ENCODE measurements around the gene STMN3.

The STMN3 gene

DNA sequence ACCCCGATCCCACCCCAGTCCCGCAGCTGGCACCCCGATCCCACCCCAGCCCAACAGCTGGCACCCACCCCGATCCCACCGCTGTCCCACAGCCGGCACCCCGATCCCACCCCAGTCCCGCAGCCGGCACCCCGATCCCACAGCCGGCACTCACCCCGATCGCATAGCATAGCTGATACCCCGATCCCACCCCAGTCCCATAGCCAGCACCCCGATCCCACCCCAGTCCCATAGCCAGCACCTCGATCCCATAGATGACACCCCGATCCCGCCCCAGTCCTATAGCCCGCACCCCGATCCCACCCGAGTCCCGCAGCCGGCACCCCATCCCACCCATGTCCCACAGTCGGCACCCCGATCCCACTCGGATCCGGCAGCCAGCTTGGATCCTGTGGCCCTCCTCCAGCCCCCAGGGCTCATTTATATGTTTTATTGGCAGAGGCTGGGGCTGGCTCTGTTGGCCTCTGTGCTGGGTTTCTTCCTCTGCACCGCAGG is 25.4 kb downstream of the STMN3 start:
- TF ChIP-seq, protein P1, sequence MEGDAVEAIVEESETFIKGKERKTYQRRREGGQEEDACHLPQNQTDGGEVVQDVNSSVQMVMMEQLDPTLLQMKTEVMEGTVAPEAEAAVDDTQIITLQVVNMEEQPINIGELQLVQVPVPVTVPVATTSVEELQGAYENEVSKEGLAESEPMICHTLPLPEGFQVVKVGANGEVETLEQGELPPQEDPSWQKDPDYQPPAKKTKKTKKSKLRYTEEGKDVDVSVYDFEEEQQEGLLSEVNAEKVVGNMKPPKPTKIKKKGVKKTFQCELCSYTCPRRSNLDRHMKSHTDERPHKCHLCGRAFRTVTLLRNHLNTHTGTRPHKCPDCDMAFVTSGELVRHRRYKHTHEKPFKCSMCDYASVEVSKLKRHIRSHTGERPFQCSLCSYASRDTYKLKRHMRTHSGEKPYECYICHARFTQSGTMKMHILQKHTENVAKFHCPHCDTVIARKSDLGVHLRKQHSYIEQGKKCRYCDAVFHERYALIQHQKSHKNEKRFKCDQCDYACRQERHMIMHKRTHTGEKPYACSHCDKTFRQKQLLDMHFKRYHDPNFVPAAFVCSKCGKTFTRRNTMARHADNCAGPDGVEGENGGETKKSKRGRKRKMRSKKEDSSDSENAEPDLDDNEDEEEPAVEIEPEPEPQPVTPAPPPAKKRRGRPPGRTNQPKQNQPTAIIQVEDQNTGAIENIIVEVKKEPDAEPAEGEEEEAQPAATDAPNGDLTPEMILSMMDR (conservative IDR thresholded peaks at IDR 0.05; ENCODE audit: low read depth, low read length), result no peak
- DNase-seq (ENCODE audit: low read depth), result no peak

DNA sequence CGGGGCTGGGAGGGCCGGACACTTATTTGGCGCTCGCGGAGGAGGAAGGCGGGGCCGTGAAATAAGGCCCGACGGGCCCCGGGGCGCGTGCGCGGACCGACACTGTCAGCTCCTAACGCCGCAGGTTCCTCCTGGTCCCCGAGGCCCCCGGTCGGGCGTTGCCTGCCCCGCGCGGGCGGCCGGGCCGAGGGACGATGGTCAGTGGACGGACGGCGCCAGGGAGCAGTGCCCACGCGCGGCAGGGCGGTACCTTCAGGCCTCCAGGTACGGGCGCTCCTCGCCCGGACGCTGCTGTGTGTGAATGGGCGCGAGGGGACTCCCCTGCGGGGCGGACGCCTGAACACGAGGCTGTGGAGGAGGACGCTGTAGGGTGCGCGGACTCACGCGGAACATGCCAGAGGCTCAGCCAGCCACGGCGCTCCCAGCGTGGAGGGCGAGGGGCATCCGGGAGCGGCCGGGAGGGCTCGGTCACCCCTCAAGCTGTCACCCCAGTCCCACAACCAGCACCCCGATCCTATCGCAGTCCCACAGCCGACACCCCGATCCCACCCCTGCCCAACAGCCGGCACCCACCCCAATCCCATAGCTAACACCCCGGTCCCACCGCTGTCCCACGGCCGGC is 26.0 kb downstream of the STMN3 start:
- TF ChIP-seq, protein P1 (conservative IDR thresholded peaks at IDR 0.05; ENCODE audit: low read depth, low read length), result no peak
- H3K4me3 ChIP-seq (ENCODE audit: low read depth, low read length), result peak overlapping the region; percentile 89
- peak; percentile 96 for DNase-seq (ENCODE audit: low read depth)

More for the DNA sequence above, 25.4 kb downstream of the STMN3 start:
- H3K4me3 ChIP-seq (ENCODE audit: low read depth, low read length), result peak overlapping the region; percentile 89

DNA sequence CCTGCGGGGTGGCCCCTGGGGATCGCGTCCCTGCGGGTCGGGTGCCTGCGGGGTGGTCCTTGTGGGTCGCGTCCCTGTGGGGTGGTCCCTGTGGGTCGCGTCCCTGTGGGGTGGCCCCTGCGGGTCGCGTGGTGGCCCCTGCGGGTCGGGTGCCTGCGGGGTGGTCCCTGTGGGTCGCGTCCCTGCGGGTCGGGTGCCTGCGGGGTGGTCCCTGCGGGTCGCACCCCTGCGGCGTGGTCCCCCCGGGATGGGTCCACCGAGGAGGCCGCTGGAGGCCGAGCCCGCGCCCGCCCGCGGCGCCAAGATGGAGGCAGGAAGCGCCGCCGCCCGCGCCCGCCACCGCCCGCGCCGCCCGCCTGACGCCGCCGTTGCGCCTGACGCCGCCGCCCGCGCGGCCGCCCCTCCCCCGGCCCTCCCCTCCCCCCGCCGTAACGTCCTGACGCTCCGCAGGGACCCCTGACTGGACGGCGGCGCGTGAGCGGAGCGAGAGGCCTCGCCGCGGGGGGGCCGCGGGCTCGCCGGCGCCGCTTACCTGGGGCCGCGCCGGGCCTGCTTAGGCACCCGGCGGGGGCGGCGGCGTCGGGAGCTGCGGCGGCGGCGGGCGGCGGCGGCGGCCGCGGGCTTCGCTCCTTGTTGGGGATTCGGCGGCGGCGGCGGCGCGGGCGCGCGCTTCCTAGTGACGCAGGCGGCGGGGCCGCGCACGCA is 26.6 kb downstream of the STMN3 start, which contains the start of gene GMEB2:
TSS of gene GMEB2 (minus strand) at position 678 of the 705 bp plus-strand sequence. CDS start 7,704 bp downstream, outside the sequence.
- peak within 1 kb of the TSS; percentile 89 for H3K4me3 ChIP-seq (ENCODE audit: low read depth, low read length)
- peak; percentile 69 for DNase-seq (ENCODE audit: low read depth)
- TF ChIP-seq, protein P1 (conservative IDR thresholded peaks at IDR 0.05; ENCODE audit: low read depth, low read length), result no peak

DNA sequence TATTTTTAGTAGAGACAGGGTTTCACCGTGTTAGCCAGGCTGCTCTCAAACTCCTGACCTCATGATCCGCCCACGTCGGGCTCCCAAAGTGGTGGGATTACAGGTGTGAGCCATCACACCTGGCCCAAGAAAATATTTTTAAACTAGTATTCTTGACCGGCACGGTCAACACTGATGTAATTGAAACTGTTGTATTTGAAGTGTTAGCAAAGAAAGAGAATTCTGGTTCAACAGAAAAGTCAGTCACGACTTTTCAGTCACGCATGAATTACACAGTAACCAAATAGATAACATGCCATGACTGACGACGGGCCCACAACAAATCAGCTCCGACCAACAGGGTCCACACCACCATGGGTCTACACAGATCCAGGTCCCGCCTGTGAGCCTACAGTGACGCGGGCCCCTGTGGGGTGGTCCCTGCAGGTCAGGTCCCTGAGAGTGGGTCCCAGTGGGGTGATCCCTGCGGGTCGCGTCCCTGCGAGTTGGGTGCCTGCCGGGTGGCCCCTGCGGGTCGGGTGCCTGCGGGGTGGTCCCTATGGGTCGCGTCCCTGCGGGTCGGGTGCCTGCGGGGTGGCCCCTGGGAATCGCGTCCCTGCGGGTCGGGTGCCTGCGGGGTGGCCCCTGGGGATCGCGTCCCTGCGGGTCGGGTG is 27.3 kb downstream of the STMN3 start:
- DNase-seq (ENCODE audit: low read depth), result peak; percentile 46
- TF ChIP-seq, protein P1 (conservative IDR thresholded peaks at IDR 0.05; ENCODE audit: low read depth, low read length), result no peak
- H3K4me3 ChIP-seq (ENCODE audit: low read depth, low read length), result peak overlapping the region; percentile 83

DNA sequence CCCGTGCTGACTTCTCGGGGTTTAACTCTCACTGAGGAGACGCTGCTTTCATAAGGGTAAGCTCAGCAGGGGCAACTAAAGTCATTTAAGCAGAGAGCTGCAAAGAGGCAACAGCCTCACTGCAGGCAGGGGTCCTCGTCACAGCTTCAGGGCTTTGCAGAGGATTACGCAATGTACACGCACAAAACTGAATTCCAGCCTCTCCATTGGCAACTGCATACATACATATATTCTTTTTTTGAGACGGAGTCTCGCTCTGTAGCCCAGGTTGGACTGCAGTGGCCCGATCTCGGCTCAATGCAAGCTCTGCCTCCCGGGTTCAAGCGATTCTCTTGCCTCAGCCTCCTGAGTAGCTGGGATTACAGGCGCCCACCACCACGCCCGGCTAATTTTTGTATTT is 28.7 kb downstream of the STMN3 start:
- TF ChIP-seq, protein P1 (conservative IDR thresholded peaks at IDR 0.05; ENCODE audit: low read depth, low read length), result peak; percentile 47
- H3K4me3 ChIP-seq (ENCODE audit: low read depth, low read length), result no peak overlapping the region
- DNase-seq (ENCODE audit: low read depth), result peak; percentile 86

DNA sequence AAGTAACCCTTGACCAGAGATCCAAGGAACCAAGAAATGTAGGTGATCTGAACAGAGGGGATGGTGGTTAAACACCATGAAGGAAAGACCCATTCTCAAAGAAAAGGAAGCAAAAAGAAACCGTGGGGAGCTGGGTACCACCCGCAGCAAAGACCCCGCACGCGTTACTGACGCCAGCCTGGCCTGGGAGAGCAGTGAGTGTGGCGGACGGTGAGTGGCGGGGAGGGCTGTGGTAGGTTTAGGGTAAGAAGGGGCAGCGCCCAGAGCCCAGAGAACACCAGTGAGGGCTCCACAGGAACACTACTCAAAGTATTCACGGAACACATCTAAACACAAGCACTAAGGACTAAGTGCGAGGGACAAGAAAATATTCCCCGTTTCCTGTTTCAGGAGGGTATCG is 30.5 kb downstream of the STMN3 start:
- H3K4me3 ChIP-seq (ENCODE audit: low read depth, low read length), result no peak overlapping the region
- TF ChIP-seq, protein P1 (conservative IDR thresholded peaks at IDR 0.05; ENCODE audit: low read depth, low read length), result no peak
- DNase-seq (ENCODE audit: low read depth), result no peak
